ENCODE data around the gene CTNNBL1.
A peak's percentile ranks its signal among the peaks of the same experiment; 100 is the strongest.
"Not testable (repeated sequence)": the region's sequence is repeated elsewhere in the genome, so short reads cannot be mapped to it uniquely, and the experiment has no call there.

The CTNNBL1 gene

GRCh38 chr20:37711001-37711400 is 17.2 kb downstream of the CTNNBL1 start:
- no peak for DNase-seq (ENCODE audit: low spot score)

GRCh38 chr20:37711994-37712964 is 18.4 kb downstream of the CTNNBL1 start:
- DNase-seq (ENCODE audit: low spot score) = no peak

DNA sequence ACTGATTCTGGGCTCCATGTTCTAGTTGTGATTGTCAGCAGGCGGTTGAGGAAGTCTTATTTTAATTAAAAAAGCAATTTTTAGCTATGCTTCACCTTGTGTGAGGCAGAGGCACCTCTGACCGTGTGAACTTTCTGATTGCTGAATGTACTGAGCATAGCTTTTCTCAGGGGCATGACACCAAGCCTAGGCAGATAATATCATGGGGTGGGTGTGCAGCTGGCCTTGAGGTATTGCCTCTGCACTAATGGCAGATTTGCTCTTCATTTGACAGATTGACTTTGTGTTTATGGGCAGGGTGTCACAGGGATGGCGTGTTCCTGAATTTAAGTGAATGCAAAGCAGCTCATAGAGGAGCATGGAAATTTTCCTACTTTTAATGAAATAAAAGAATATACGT is 19.6 kb downstream of the CTNNBL1 start:
- DNase-seq (ENCODE audit: low spot score) = no peak

GRCh38 chr20:37714978-37715672 is 21.3 kb downstream of the CTNNBL1 start:
- DNase-seq (ENCODE audit: low spot score) = no peak

GRCh38 chr20:37721751-37722150 is 27.9 kb downstream of the CTNNBL1 start:
- no peak for DNase-seq (ENCODE audit: low spot score)

DNA sequence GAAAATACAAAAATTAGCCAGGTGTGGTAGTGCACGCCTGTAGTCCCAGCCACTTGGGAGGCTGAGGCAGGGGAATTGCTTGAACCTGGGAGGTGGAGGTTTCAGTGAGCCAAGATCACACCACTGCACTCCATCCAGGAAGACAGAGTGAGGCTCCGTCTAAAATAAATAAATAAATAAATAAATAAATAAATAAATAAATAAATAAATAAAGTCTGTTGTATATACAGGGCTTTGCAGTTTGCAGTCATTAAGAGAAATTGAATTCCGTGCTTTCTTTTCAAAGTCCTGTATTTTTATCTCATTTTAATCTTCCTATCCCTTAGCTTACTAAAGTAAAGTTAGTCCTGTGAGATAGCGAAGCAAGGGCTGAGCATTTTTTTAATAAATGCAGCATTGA is 28.5 kb downstream of the CTNNBL1 start:
- not testable (repeated sequence) for DNase-seq (ENCODE audit: low spot score)

DNA sequence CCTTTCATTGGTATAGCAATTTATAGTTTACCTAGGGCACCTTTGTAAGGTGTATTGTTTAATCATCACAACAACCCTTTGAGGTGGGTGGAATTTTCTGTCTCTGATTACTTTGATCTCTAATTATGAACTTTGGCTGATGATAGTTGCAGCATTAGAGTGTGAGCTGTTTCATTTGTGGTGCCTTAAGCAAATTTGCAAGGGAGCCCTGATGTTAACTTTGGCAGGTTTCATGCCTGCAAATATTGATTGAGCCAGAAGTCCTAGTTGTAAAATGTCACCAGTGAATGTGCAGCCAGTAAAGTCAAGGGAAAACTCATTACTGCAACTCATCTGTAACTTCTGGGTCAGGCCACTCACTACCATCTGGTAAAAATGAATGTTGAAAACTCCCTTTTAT is 29.8 kb downstream of the CTNNBL1 start:
- no peak for DNase-seq (ENCODE audit: low spot score)

DNA sequence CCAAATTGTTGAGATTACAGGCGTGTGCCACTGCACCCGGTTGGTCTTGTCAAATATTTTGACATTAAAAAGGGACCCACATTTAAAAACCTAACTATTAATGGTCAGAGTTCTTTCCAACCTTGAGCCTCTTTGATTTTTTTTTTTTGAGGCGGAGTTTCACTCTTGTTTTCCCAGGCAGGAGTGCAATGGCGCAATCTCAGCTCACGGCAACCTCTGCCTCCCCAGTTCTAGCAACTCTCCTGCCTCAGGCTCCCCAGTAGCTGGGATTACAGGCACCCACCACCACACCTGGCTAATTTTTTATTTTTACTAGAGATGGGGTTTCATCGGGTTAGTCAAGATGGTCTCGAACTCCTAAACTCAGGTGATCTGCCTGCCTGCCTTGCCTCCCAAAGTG is 31.3 kb downstream of the CTNNBL1 start:
- no peak for DNase-seq (ENCODE audit: low spot score)

GRCh38 chr20:37725855-37726254 is 32.0 kb downstream of the CTNNBL1 start:
- DNase-seq (ENCODE audit: low spot score) = no peak

GRCh38 chr20:37726321-37726720 is 32.5 kb downstream of the CTNNBL1 start:
- DNase-seq (ENCODE audit: low spot score) = no peak

- peak; percentile 32 for DNase-seq (ENCODE audit: low spot score)
Measured at GRCh38 chr20:37726971-37727956, 33.4 kb downstream of the CTNNBL1 start.

DNA sequence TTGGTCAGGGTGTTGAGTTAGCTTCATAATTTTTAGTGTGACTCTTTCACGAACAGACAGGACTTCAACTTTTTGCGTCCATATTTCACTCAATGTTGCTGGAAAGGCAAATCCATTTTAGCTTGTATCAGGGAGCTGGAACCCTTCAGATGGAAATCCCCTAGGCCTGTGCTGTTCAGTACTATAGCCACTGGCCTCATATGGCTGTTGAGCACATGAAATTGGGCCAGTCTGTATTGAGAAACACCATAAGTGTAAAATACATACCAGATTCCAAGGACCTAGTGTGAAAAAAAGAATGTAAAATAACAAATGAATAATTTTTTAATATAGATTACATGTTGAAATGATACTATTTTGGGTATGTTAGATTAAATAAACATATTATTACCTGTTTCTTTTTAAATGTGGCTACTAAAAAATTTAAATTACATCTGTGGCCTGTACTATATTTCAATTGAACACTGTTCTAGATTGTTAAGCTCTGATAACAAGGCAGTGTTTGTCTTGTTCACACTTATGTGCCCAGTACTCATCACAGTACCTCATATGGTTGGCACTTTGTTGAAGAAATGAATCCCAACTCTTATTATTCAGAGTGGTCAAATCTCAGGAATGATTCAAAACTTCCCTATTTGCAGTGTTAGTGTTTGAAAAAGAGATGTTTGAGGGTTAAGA is 34.3 kb downstream of the CTNNBL1 start:
- no peak for DNase-seq (ENCODE audit: low spot score)

DNA sequence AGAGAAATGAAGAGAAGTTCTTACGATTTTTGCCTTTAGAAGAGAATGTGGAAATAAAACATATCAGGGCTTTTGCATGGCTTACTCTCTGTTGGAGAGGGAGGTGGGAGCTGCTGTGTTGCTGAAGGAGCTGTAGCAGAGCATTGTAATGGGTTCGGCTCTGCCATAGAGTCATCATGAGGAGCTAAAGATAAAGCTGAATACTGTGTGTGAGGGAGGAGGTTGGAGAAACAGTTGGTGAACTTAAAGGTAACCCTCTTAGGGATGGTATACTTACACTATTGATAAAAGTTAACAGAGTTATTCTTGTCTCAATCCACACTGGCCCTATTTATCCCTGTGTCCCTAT is 34.8 kb downstream of the CTNNBL1 start:
- no peak for DNase-seq (ENCODE audit: low spot score)

- DNase-seq (ENCODE audit: low spot score) = no peak
Measured at GRCh38 chr20:37729452-37729851, 35.6 kb downstream of the CTNNBL1 start.

GRCh38 chr20:37729909-37730308 is 36.1 kb downstream of the CTNNBL1 start:
- DNase-seq (ENCODE audit: low spot score) = no peak

- no peak for DNase-seq (ENCODE audit: low spot score)
Measured at GRCh38 chr20:37733416-37733815, 39.6 kb downstream of the CTNNBL1 start.

- no peak for DNase-seq (ENCODE audit: low spot score)
Measured at GRCh38 chr20:37734228-37734985, 40.6 kb downstream of the CTNNBL1 start.

DNA sequence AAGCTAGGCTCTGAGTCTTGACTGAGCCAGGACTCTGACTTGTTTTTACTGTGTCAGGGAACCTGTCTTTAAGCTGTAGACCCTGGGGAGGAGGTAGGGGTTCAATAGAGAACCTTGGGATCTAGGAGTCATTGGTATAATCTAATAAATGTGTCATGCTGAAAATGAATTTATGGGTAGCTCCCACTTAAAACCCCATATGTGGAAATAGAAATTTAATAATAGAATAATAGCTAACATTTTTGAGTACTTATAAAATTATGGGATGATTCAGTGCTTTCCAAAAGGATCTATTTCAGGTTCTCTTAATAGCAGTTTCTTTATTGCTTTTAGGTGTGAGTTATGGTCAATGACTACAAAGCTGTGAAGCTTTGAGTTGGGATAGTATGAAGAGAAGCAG is 41.7 kb downstream of the CTNNBL1 start:
- no peak for DNase-seq (ENCODE audit: low spot score)

GRCh38 chr20:37736132-37736531 is 42.3 kb downstream of the CTNNBL1 start:
- DNase-seq (ENCODE audit: low spot score) = no peak

DNA sequence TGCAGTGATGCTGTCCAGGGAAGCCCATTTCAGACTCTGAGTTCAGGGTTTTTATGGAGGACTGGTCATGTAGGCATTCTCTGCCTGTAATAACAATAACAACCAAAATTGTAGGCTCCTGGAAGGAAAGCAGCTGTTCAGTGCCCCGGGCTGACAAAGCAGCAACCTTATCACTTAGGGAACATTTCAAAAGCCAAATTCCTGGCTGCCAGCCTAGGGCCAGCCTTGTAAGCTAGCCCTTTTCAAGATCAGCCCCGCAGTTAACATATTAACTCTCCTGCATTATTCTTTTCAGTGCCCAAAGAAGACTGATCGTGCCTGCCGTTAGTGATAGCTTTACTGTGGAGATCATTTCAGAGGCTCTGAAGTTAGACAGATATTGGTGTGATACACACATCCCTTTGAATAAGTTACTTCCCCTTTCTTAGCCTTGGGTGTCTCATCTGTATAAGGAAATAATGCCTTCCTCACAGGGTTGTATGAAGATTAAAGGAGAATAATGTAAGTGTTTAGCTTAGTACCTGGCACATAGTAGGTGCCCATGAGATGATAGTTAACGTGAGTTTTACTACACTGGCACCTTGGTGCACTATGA is 44.1 kb downstream of the CTNNBL1 start:
- no peak for DNase-seq (ENCODE audit: low spot score)

Data from HuH-7.5 (cell line).